ENCODE data around the gene TXNDC17.

The TXNDC17 gene

GRCh38 chr17:6643451-6644125 lies 2.7 kb downstream of the TXNDC17 start:
- H3K4me3 ChIP-seq (ENCODE audit: low read depth, low read length) = no peak overlapping the region
- TF ChIP-seq ZNF223 (tag by site-specific recombination; IDR thresholded peaks at IDR 0.05) (no peak), ZNF747 (tag by site-specific recombination; IDR thresholded peaks at IDR 0.05) (no peak), ZNF394 (tag by site-specific recombination; IDR thresholded peaks at IDR 0.05; ENCODE audit: borderline replicate concordance) (no peak), SCRT2 (tag by site-specific recombination; IDR thresholded peaks at IDR 0.05) (no peak)

GRCh38 chr17:6648181-6648580 lies 7.3 kb downstream of the TXNDC17 start:
- POLR2A ChIA-PET = interaction anchor here (0.6 to 1.3 kb wide), 2 partner anchors 8 to 83 kb away, joined by 4 to 5 read pairs; partner anchors contain the start of gene KIAA0753
- TF ChIP-seq PRDM1 (tag by site-specific recombination; IDR thresholded peaks at IDR 0.05) (peak; percentile 72), RBAK (tag by site-specific recombination; IDR thresholded peaks at IDR 0.05) (no peak), ZNF561 (tag by site-specific recombination; IDR thresholded peaks at IDR 0.05; ENCODE audit: borderline replicate concordance) (no peak), ZNF837 (tag by site-specific recombination; IDR thresholded peaks at IDR 0.05) (no peak), ZNF501 (tag by site-specific recombination; IDR thresholded peaks at IDR 0.05) (no peak), ZNF426 (tag by site-specific recombination; IDR thresholded peaks at IDR 0.05) (no peak), ZNF157 (tag by site-specific recombination; IDR thresholded peaks at IDR 0.05) (no peak), WT1 (tag by site-specific recombination; IDR thresholded peaks at IDR 0.05) (no peak), ZNF423 (tag by site-specific recombination; IDR thresholded peaks at IDR 0.05) (no peak), ZNF266 (tag by site-specific recombination; IDR thresholded peaks at IDR 0.05; ENCODE audit: low read depth) (no peak), ZBTB49 (tag by site-specific recombination; IDR thresholded peaks at IDR 0.05; ENCODE audit: low read depth) (no peak), ZNF654 (tag by site-specific recombination; IDR thresholded peaks at IDR 0.05; ENCODE audit: low read depth) (peak; percentile 60), ZNF2 (tag by site-specific recombination; IDR thresholded peaks at IDR 0.05) (no peak), ZNF155 (tag by site-specific recombination; IDR thresholded peaks at IDR 0.05) (no peak), ZSCAN16 (tag by site-specific recombination; IDR thresholded peaks at IDR 0.05) (no peak)
- TF ChIP-seq, protein P1, sequence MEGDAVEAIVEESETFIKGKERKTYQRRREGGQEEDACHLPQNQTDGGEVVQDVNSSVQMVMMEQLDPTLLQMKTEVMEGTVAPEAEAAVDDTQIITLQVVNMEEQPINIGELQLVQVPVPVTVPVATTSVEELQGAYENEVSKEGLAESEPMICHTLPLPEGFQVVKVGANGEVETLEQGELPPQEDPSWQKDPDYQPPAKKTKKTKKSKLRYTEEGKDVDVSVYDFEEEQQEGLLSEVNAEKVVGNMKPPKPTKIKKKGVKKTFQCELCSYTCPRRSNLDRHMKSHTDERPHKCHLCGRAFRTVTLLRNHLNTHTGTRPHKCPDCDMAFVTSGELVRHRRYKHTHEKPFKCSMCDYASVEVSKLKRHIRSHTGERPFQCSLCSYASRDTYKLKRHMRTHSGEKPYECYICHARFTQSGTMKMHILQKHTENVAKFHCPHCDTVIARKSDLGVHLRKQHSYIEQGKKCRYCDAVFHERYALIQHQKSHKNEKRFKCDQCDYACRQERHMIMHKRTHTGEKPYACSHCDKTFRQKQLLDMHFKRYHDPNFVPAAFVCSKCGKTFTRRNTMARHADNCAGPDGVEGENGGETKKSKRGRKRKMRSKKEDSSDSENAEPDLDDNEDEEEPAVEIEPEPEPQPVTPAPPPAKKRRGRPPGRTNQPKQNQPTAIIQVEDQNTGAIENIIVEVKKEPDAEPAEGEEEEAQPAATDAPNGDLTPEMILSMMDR (tag by site-specific recombination; IDR thresholded peaks at IDR 0.05) = peak; percentile 63; the same call in 1 of the 2 replicates
- TF ChIP-seq, protein P2, sequence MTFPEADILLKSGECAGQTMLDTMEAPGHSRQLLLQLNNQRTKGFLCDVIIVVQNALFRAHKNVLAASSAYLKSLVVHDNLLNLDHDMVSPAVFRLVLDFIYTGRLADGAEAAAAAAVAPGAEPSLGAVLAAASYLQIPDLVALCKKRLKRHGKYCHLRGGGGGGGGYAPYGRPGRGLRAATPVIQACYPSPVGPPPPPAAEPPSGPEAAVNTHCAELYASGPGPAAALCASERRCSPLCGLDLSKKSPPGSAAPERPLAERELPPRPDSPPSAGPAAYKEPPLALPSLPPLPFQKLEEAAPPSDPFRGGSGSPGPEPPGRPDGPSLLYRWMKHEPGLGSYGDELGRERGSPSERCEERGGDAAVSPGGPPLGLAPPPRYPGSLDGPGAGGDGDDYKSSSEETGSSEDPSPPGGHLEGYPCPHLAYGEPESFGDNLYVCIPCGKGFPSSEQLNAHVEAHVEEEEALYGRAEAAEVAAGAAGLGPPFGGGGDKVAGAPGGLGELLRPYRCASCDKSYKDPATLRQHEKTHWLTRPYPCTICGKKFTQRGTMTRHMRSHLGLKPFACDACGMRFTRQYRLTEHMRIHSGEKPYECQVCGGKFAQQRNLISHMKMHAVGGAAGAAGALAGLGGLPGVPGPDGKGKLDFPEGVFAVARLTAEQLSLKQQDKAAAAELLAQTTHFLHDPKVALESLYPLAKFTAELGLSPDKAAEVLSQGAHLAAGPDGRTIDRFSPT (tag by site-specific recombination; IDR thresholded peaks at IDR 0.05) = no peak
- TF ChIP-seq, protein P3, sequence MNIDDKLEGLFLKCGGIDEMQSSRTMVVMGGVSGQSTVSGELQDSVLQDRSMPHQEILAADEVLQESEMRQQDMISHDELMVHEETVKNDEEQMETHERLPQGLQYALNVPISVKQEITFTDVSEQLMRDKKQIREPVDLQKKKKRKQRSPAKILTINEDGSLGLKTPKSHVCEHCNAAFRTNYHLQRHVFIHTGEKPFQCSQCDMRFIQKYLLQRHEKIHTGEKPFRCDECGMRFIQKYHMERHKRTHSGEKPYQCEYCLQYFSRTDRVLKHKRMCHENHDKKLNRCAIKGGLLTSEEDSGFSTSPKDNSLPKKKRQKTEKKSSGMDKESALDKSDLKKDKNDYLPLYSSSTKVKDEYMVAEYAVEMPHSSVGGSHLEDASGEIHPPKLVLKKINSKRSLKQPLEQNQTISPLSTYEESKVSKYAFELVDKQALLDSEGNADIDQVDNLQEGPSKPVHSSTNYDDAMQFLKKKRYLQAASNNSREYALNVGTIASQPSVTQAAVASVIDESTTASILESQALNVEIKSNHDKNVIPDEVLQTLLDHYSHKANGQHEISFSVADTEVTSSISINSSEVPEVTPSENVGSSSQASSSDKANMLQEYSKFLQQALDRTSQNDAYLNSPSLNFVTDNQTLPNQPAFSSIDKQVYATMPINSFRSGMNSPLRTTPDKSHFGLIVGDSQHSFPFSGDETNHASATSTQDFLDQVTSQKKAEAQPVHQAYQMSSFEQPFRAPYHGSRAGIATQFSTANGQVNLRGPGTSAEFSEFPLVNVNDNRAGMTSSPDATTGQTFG (tag by site-specific recombination; IDR thresholded peaks at IDR 0.05; ENCODE audit: borderline replicate concordance) = no peak
- H3K27ac ChIP-seq (ENCODE audit: extremely low read depth, low read depth, low read length) = no peak overlapping the region
- CTCF ChIA-PET = interaction anchor here (0.7 to 1.0 kb wide), 3 partner anchors 19 to 177 kb away, joined by 3 to 6 read pairs (median 3); no protein-coding TSS in a partner anchor
- H3K36me3 ChIP-seq (ENCODE audit: control insufficient read depth in 2 of 2, insufficient read depth in 1 of 2, low read length in 2 of 2) = peaks cover 46 to 64% of the 10 kb centered on the region in 2 experiments
- no peak overlapping the region for H3K4me3 ChIP-seq (ENCODE audit: low read depth, low read length)
- peaks cover 15% of the 10 kb centered on the region for H3K4me1 ChIP-seq (ENCODE audit: control insufficient read depth, insufficient read depth, low read length)
- H3K9me3 ChIP-seq (ENCODE audit: control insufficient read depth, insufficient read depth, low read depth, low read length) = no peaks in the 10 kb centered on the region

More at GRCh38 chr17:6643451-6644125, 2.7 kb downstream of the TXNDC17 start:
- peaks cover 15% of the 10 kb centered on the region for H3K4me1 ChIP-seq (ENCODE audit: control insufficient read depth, insufficient read depth, low read length)
- no peaks in the 10 kb centered on the region for H3K9me3 ChIP-seq (ENCODE audit: control insufficient read depth, insufficient read depth, low read depth, low read length)
- no peak overlapping the region for H3K27ac ChIP-seq (ENCODE audit: extremely low read depth, low read depth, low read length)
- H3K36me3 ChIP-seq (ENCODE audit: control insufficient read depth in 2 of 2, insufficient read depth in 1 of 2, low read length in 2 of 2) = peaks cover 30 to 63% of the 10 kb centered on the region in 2 experiments; a peak in 2 of 3 replicates
- CTCF ChIA-PET = interaction anchor here (0.7 to 1.1 kb wide), 2 partner anchors 200 to 392 kb away, joined by 3 to 5 read pairs; partner anchors contain the start of gene SLC16A13
- POLR2A ChIA-PET = no interaction called here
